Liver (tissue), 9 donors: ENCODE measurements around the gene MSH5. TPM values are rescaled to one million over a fixed set of nuclear protein-coding genes. Genes with fewer than 3 reads are reported as not detected.

ENCODE experiments used
- DNase-seq: peaks from one replicate; pipeline ENCODE4 v3.0.0-alpha.2; 2017; ENCODE audit warnings: low spot score
- H3K27ac ChIP-seq, 2 donors: one replicate each; pipeline ENCODE4 v1.7.0; 2013; ENCODE audit warnings: inconsistent platforms in 2 of 2, low read length in 2 of 2, control low read depth in 1 of 2, low read depth in 1 of 2, mild to moderate bottlenecking in 1 of 2
- H3K27me3 ChIP-seq, 4 donors: one replicate each; pipeline versions ENCODE4 v1.6.1 to v1.7.0; 2013; ENCODE audit warnings: low read length in 3 of 4, inconsistent platforms in 1 of 4, mild to moderate bottlenecking in 1 of 4, moderate library complexity in 1 of 4; ENCODE audit not compliant: control insufficient read depth in 4 of 4, insufficient read depth in 4 of 4
- H3K36me3 ChIP-seq, 4 donors: one replicate each; pipeline versions ENCODE4 v1.6.1 to v1.7.0; 2013; ENCODE audit warnings: low read length in 3 of 4, mild to moderate bottlenecking in 3 of 4, low read depth in 1 of 4, moderate library complexity in 1 of 4; ENCODE audit not compliant: control insufficient read depth in 4 of 4, insufficient read depth in 3 of 4
- H3K4me1 ChIP-seq, 4 donors: one replicate each; pipeline versions ENCODE4 v1.6.1 to v1.7.0; 2013; ENCODE audit warnings: low read length in 3 of 4, mild to moderate bottlenecking in 3 of 4, moderate library complexity in 1 of 4; ENCODE audit not compliant: control insufficient read depth in 4 of 4, insufficient read depth in 4 of 4
- H3K4me3 ChIP-seq, 3 donors: one replicate each; pipeline versions ENCODE4 v1.6.1 to v1.7.0; 2013; ENCODE audit warnings: low read length in 3 of 3, control low read depth in 1 of 3, low read depth in 1 of 3, mild to moderate bottlenecking in 1 of 3
- H3K9ac ChIP-seq, 2 donors: one replicate each; pipeline ENCODE4 v1.7.0; 2013; ENCODE audit warnings: low read length in 2 of 2, mild to moderate bottlenecking in 2 of 2, moderate library complexity in 2 of 2, control low read depth in 1 of 2, low read depth in 1 of 2
- H3K9me3 ChIP-seq, 4 donors: one replicate each; pipeline versions ENCODE4 v1.6.1 to v1.7.0; 2013; ENCODE audit warnings: low read length in 3 of 4; ENCODE audit not compliant: control insufficient read depth in 4 of 4
- ATF3 ChIP-seq: IDR thresholded peaks from 2 replicates; pipeline ENCODE4 v1.6.1; 2016; ENCODE audit warnings: antibody characterized with exemption
- CTCF ChIP-seq: fragments of 150-350 bp; IDR thresholded peaks from 2 replicates; pipeline ENCODE4 v1.5.1; 2017; ENCODE audit warnings: improper control_type of control experiment, low read depth, low read length; ENCODE audit not compliant: missing input control
- EGR1 ChIP-seq, 2 donors: IDR thresholded peaks; 2 replicates each; pipeline ENCODE4 v1.6.1; 2016 to 2018; ENCODE audit warnings: antibody characterized with exemption in 2 of 2, low read depth in 2 of 2
- FOXA1 ChIP-seq: IDR thresholded peaks from 2 replicates; pipeline ENCODE4 v1.6.1; 2016; ENCODE audit warnings: antibody characterized with exemption
- FOXA2 ChIP-seq: IDR thresholded peaks from 2 replicates; pipeline ENCODE4 v1.6.1; 2016; ENCODE audit warnings: antibody characterized with exemption
- GABPA ChIP-seq, 2 donors: IDR thresholded peaks in 1 of 2; conservative IDR thresholded peaks in 1 of 2; 2 replicates each; pipeline ENCODE4 v1.6.1; 2016; ENCODE audit warnings: antibody characterized with exemption in 2 of 2, mild to moderate bottlenecking in 1 of 2, moderate library complexity in 1 of 2
- HNF4A ChIP-seq, 2 donors: conservative IDR thresholded peaks; 2 replicates each; pipeline ENCODE4 v1.6.1; 2016; ENCODE audit warnings: antibody characterized with exemption in 2 of 2, mild to moderate bottlenecking in 2 of 2
- HNF4G ChIP-seq: IDR thresholded peaks from 2 replicates; pipeline ENCODE4 v1.6.1; 2016; ENCODE audit warnings: antibody characterized with exemption
- JUND ChIP-seq, 2 donors: IDR thresholded peaks; 2 replicates each; pipeline ENCODE4 v1.6.1; 2016; ENCODE audit warnings: antibody characterized with exemption in 2 of 2
- MAX ChIP-seq: IDR thresholded peaks from 2 replicates; pipeline ENCODE4 v1.6.1; 2016; ENCODE audit warnings: antibody characterized with exemption
- NR2F2 ChIP-seq: IDR thresholded peaks from 2 replicates; pipeline ENCODE4 v1.6.1; 2016; ENCODE audit warnings: antibody characterized with exemption
- RAD21 ChIP-seq, 2 donors: IDR thresholded peaks; 2 replicates each; pipeline ENCODE4 v1.6.1; 2016; ENCODE audit warnings: antibody characterized with exemption in 2 of 2, mild to moderate bottlenecking in 2 of 2
- RXRA ChIP-seq, 2 donors: IDR thresholded peaks; 2 replicates each; pipeline ENCODE4 v1.6.1; 2017 to 2018; ENCODE audit warnings: antibody characterized with exemption in 2 of 2, mild to moderate bottlenecking in 1 of 2
- SP1 ChIP-seq: IDR thresholded peaks from 2 replicates; pipeline ENCODE4 v1.6.1; 2018; ENCODE audit warnings: antibody characterized with exemption, mild to moderate bottlenecking
- TAF1 ChIP-seq: conservative IDR thresholded peaks from 2 replicates; pipeline ENCODE4 v1.6.1; 2016; ENCODE audit warnings: antibody characterized with exemption, mild to moderate bottlenecking
- YY1 ChIP-seq: IDR thresholded peaks from 2 replicates; pipeline ENCODE4 v1.6.1; 2016; ENCODE audit warnings: antibody characterized with exemption, mild to moderate bottlenecking
- ZBTB33 ChIP-seq: IDR thresholded peaks from 2 replicates; pipeline ENCODE4 v1.6.1; 2016; ENCODE audit warnings: antibody characterized with exemption
- WGBS: extraction: QIAGEN DNeasy Blood & Tissue Kit; methylation state at CpG from one replicate; pipeline ENCODE4 v1.1.7; 2013; 5-methylcytosine and 5-hydroxymethylcytosine counted together
- polyA plus RNA-seq, 2 donors: library from polyadenylated mRNA; stranded (reverse) in 1 of 2; unstranded in 1 of 2; fragments of 200-250 nt in 1 of 2; fragments of >200 nt in 1 of 2; fragmentation: Nextera tagmentation in 1 of 2; extraction: Ambion mirVana in 1 of 2; gene quantifications; one replicate each; pipeline versions ENCODE4 v1.2.1 to v1.2.3, GENCODE V29; 2013 to 2015
- total RNA-seq, 2 donors: library from RNA; depleted of rRNA; stranded (reverse); fragments of >200 nt; gene quantifications; one replicate each; pipeline ENCODE4 v1.2.3, GENCODE V29; 2014
- TF ChIP-seq, protein P1 (sequence below): IDR thresholded peaks from 2 replicates; pipeline ENCODE4 v1.6.1; 2016; ENCODE audit warnings: antibody characterized with exemption, mild to moderate bottlenecking
- donor health status: healthy.
- donor health status: healthy.
- donor health status: healthy.
- donor health status: healthy.
- donor health status: healthy.

The MSH5 gene
- total and polyA plus RNA-seq, 4 donors, result 1.2 to 6.4 (median 4.0) TPM

DNA sequence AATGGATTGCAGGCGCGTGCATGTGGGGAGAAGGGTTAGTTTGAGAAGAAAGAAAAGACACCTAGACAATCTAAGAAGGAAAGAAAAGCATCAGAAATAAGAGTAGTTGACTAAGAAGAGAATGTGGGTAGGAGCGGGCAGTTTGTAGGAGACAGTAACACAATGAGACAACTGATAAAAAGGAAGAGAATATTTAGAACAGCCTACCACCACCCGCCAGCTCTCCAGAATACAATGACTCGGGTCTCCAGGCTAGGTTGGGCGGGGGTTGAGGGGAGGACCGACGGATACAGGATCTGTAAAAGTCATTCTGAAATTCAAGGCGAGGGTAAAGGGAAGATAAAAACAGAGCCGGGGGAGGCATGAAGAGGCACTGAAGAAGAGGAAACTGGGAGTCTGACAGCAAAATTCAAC lies 37.4 kb upstream of the MSH5 start:
- no peak for DNase-seq
- no peaks in the 10 kb centered on the region for H3K27me3 ChIP-seq
- peaks cover 0 to 17% (median 14%) of the 10 kb centered on the region in 4 donors for H3K4me1 ChIP-seq
- peak overlapping the region; percentile 85 to 98 for H3K9ac ChIP-seq
- peak overlapping the region; percentile 94 for H3K27ac ChIP-seq
- TF ChIP-seq EGR1 (IDR thresholded peaks at IDR 0.05; ENCODE audit: low read depth in 2 of 2) (no peak), SP1 (no peak), ZBTB33 (no peak), HNF4G (no peak), GABPA (IDR thresholded peaks at IDR 0.05 in 1 of 2, conservative IDR thresholded peaks at IDR 0.05 in 1 of 2) (no peak), NR2F2 (no peak), FOXA1 (no peak), JUND (IDR thresholded peaks at IDR 0.05) (no peak), RAD21 (IDR thresholded peaks at IDR 0.05) (no peak), RXRA (IDR thresholded peaks at IDR 0.05) (no peak), MAX (no peak), FOXA2 (no peak), HNF4A (conservative IDR thresholded peaks at IDR 0.05) (no peak), CTCF (no peak), YY1 (no peak), ATF3 (no peak), TAF1 (no peak)
- TF ChIP-seq, protein P1, sequence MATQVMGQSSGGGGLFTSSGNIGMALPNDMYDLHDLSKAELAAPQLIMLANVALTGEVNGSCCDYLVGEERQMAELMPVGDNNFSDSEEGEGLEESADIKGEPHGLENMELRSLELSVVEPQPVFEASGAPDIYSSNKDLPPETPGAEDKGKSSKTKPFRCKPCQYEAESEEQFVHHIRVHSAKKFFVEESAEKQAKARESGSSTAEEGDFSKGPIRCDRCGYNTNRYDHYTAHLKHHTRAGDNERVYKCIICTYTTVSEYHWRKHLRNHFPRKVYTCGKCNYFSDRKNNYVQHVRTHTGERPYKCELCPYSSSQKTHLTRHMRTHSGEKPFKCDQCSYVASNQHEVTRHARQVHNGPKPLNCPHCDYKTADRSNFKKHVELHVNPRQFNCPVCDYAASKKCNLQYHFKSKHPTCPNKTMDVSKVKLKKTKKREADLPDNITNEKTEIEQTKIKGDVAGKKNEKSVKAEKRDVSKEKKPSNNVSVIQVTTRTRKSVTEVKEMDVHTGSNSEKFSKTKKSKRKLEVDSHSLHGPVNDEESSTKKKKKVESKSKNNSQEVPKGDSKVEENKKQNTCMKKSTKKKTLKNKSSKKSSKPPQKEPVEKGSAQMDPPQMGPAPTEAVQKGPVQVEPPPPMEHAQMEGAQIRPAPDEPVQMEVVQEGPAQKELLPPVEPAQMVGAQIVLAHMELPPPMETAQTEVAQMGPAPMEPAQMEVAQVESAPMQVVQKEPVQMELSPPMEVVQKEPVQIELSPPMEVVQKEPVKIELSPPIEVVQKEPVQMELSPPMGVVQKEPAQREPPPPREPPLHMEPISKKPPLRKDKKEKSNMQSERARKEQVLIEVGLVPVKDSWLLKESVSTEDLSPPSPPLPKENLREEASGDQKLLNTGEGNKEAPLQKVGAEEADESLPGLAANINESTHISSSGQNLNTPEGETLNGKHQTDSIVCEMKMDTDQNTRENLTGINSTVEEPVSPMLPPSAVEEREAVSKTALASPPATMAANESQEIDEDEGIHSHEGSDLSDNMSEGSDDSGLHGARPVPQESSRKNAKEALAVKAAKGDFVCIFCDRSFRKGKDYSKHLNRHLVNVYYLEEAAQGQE, result no peak
- WGBS, result under 1% methylated on average over 10 of the region's 10 CpGs
- peaks cover 0 to 7% (median 4%) of the 10 kb centered on the region in 4 donors for H3K36me3 ChIP-seq
- no peaks in the 10 kb centered on the region for H3K9me3 ChIP-seq
- peak overlapping the region; percentile 72 to 96 (median 73) for H3K4me3 ChIP-seq
